Lower leg skin (tissue), 3 donors: Measurements from ENCODE around the gene TAOK3.
"Not testable (repeated sequence)": the region's sequence is repeated elsewhere in the genome, so short reads cannot be mapped to it uniquely, and the experiment has no call there.

ENCODE experiments used
- POLR2A ChIP-seq, 2 donors: fragments of 450-650 bp; IDR thresholded peaks; one replicate each; pipeline ENCODE4 v1.6.1; 2016 to 2017; ENCODE audit warnings: antibody characterized with exemption in 2 of 2, mild to moderate bottlenecking in 1 of 2, moderate library complexity in 1 of 2
- TF ChIP-seq, protein P1 (sequence below), 3 donors: fragments of 450-650 bp; IDR thresholded peaks; one replicate each; pipeline ENCODE4 v1.5.1; 2016; ENCODE audit warnings: antibody characterized with exemption in 3 of 3, mild to moderate bottlenecking in 3 of 3, moderate library complexity in 2 of 3

DNA sequence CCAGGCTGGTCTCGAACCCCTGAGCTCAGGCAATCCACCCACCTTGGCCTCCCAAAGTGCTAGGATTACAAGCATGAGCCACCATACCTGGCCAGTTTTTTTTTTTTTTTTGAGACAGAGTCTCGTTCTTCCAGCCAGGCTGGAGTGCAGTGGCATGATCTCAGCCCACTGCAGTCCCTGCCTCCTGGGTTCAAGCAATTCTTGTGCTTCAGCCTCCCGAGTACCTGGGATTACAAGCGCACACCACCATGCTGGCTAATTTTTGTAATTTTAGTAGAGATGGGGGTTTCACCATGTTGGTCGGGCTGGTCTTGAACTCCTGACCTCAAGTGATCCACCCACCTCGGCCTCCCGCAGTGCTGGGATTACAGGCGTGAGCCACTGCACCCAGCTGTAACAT is 35.5 kb upstream of the TAOK3 start:
- TF ChIP-seq, protein P1, sequence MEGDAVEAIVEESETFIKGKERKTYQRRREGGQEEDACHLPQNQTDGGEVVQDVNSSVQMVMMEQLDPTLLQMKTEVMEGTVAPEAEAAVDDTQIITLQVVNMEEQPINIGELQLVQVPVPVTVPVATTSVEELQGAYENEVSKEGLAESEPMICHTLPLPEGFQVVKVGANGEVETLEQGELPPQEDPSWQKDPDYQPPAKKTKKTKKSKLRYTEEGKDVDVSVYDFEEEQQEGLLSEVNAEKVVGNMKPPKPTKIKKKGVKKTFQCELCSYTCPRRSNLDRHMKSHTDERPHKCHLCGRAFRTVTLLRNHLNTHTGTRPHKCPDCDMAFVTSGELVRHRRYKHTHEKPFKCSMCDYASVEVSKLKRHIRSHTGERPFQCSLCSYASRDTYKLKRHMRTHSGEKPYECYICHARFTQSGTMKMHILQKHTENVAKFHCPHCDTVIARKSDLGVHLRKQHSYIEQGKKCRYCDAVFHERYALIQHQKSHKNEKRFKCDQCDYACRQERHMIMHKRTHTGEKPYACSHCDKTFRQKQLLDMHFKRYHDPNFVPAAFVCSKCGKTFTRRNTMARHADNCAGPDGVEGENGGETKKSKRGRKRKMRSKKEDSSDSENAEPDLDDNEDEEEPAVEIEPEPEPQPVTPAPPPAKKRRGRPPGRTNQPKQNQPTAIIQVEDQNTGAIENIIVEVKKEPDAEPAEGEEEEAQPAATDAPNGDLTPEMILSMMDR (IDR thresholded peaks at IDR 0.05), result not testable (repeated sequence)
- not testable (repeated sequence) for TF ChIP-seq POLR2A (IDR thresholded peaks at IDR 0.05)
